ENCODE data around the gene AAR2.

- TF ChIP-seq POLR2A (IDR thresholded peaks at IDR 0.05; ENCODE audit: low read depth, low read length), result no peak
- TF ChIP-seq POLR2AphosphoS5 (IDR thresholded peaks at IDR 0.05; ENCODE audit: low read depth, low read length), result no peak
Observed at GRCh38 chr20:36255445-36255844, 19.2 kb downstream of the AAR2 start.

Data from GM12892 (cell line).